Mesodermal cell (in vitro differentiated cells): ENCODE results near the gene PXK.

ENCODE experiments used
- H3K27ac ChIP-seq: 2 replicates; pipeline ENCODE4 v1.7.0; 2013; ENCODE audit warnings: mild to moderate bottlenecking, low read depth, low read length, moderate library complexity; ENCODE audit not compliant: severe bottlenecking
- H3K36me3 ChIP-seq: 2 replicates; pipeline ENCODE4 v1.7.1; 2013; ENCODE audit warnings: mild to moderate bottlenecking, low read length, moderate library complexity; ENCODE audit not compliant: control insufficient read depth, insufficient read depth
- H3K4me1 ChIP-seq: one replicate; pipeline ENCODE4 v1.7.1; 2013; ENCODE audit warnings: mild to moderate bottlenecking, low read length; ENCODE audit not compliant: insufficient read depth, control insufficient read depth, poor library complexity, severe bottlenecking
- H3K4me3 ChIP-seq: 2 replicates; pipeline ENCODE4 v1.7.0; 2013; ENCODE audit warnings: low read length, control low read depth, mild to moderate bottlenecking; ENCODE audit not compliant: insufficient read depth, poor library complexity, severe bottlenecking; ENCODE audit errors: extremely low read depth
- H3K9me3 ChIP-seq: 2 replicates; pipeline ENCODE4 v1.7.1; 2013; ENCODE audit warnings: mild to moderate bottlenecking, low read length, moderate library complexity; ENCODE audit not compliant: control insufficient read depth
- WGBS, 2 experiments: methylation state at CpG; one replicate each; pipeline ENCODE4 v1.1.5; 2013; ENCODE audit warnings: missing lambda C conversion rate in 2 of 2; ENCODE audit not compliant: insufficient coverage in 2 of 2; 5-methylcytosine and 5-hydroxymethylcytosine counted together

The PXK gene

GRCh38 chr3:58403513-58404109, 70.9 kb downstream of the PXK start:
- Histone ChIP-seq H3K4me3 (no peak overlapping the region), H3K4me1 (peaks cover 6% of the 10 kb centered on the region), H3K36me3 (peaks cover 31% of the 10 kb centered on the region), H3K9me3 (no peaks in the 10 kb centered on the region), H3K27ac (no peak overlapping the region)
- no CpG with 5 or more reads among the region's 6 CpGs for WGBS, 2 experiments

- H3K9me3 ChIP-seq, result no peaks in the 10 kb centered on the region
- no peak overlapping the region for H3K4me3 ChIP-seq
- H3K27ac ChIP-seq, result no peak overlapping the region
- H3K4me1 ChIP-seq, result peaks cover 6% of the 10 kb centered on the region
- H3K36me3 ChIP-seq, result peaks cover 32% of the 10 kb centered on the region
- WGBS, 2 experiments, result no CpG with 5 or more reads among the region's 4 CpGs
These were observed 71.7 kb downstream of the PXK start for GRCh38 chr3:58404396-58404795.

- Histone ChIP-seq H3K9me3 (no peaks in the 10 kb centered on the region), H3K27ac (no peak overlapping the region), H3K4me3 (no peak overlapping the region), H3K36me3 (peaks cover 29% of the 10 kb centered on the region), H3K4me1 (peaks cover 8% of the 10 kb centered on the region)
- WGBS, 2 experiments, result 93 to 100% methylated on average over 3 of the region's 5 CpGs
These were observed 76.2 kb downstream of the PXK start for GRCh38 chr3:58408906-58409305.

- Histone ChIP-seq H3K9me3 (no peaks in the 10 kb centered on the region), H3K36me3 (peaks cover 27% of the 10 kb centered on the region), H3K4me3 (no peak overlapping the region), H3K27ac (no peak overlapping the region), H3K4me1 (peaks cover 6% of the 10 kb centered on the region)
- 93 to 94% methylated on average over 3 of the region's 3 CpGs for WGBS, 2 experiments
These were observed 77.0 kb downstream of the PXK start for GRCh38 chr3:58409663-58410062.

GRCh38 chr3:58411036-58411435, 78.3 kb downstream of the PXK start:
- Histone ChIP-seq H3K27ac (no peak overlapping the region), H3K4me3 (no peak overlapping the region), H3K9me3 (no peaks in the 10 kb centered on the region), H3K36me3 (peaks cover 27% of the 10 kb centered on the region), H3K4me1 (peaks cover 13% of the 10 kb centered on the region)
- WGBS, 2 experiments, result 98 to 100% methylated on average over 1 to 3 of the region's 3 CpGs

GRCh38 chr3:58411851-58412830, 79.4 kb downstream of the PXK start:
- Histone ChIP-seq H3K36me3 (peaks cover 27% of the 10 kb centered on the region), H3K4me1 (peaks cover 14% of the 10 kb centered on the region), H3K9me3 (no peaks in the 10 kb centered on the region), H3K27ac (no peak overlapping the region), H3K4me3 (no peak overlapping the region)
- 89 to 99% methylated on average over 4 to 7 of the region's 8 CpGs for WGBS, 2 experiments

GRCh38 chr3:58414538-58415197, 82.0 kb downstream of the PXK start:
- Histone ChIP-seq H3K36me3 (peaks cover 21% of the 10 kb centered on the region), H3K9me3 (no peaks in the 10 kb centered on the region), H3K4me1 (peaks cover 15% of the 10 kb centered on the region), H3K27ac (peak overlapping the region; percentile 64), H3K4me3 (no peak overlapping the region)

- 100% methylated on average over 2 of the region's 2 CpGs; no CpG with 5 or more reads in 1 of the 2 experiments for WGBS, 2 experiments
- peaks cover 23% of the 10 kb centered on the region for H3K4me1 ChIP-seq
These were observed 83.5 kb downstream of the PXK start for GRCh38 chr3:58416191-58416590.

GRCh38 chr3:58417075-58417474, 84.4 kb downstream of the PXK start:
- WGBS, 2 experiments, result no CpG with 5 or more reads among the region's 2 CpGs
- H3K4me3 ChIP-seq, result no peak overlapping the region
- peaks cover 24% of the 10 kb centered on the region for H3K36me3 ChIP-seq
- no peaks in the 10 kb centered on the region for H3K9me3 ChIP-seq
- peaks cover 23% of the 10 kb centered on the region for H3K4me1 ChIP-seq
- H3K27ac ChIP-seq, result no peak overlapping the region

More at GRCh38 chr3:58416191-58416590, 83.5 kb downstream of the PXK start:
- H3K36me3 ChIP-seq, result peaks cover 23% of the 10 kb centered on the region
- H3K9me3 ChIP-seq, result no peaks in the 10 kb centered on the region
- no peak overlapping the region for H3K4me3 ChIP-seq
- H3K27ac ChIP-seq, result peak overlapping the region; percentile 60

- no peak overlapping the region for H3K27ac ChIP-seq
- no peaks in the 10 kb centered on the region for H3K9me3 ChIP-seq
- H3K36me3 ChIP-seq, result peaks cover 32% of the 10 kb centered on the region
- peaks cover 23% of the 10 kb centered on the region for H3K4me1 ChIP-seq
- no peak overlapping the region for H3K4me3 ChIP-seq
- 92 to 93% methylated on average over 3 to 6 of the region's 6 CpGs for WGBS, 2 experiments
These were observed 85.5 kb downstream of the PXK start for GRCh38 chr3:58418227-58418626.
